LoVo (cell line): ENCODE data around the gene MSANTD2.

ENCODE experiments used
- DNase-seq: peaks from one replicate; pipeline ENCODE4 v3.0.0-alpha.2; 2016; ENCODE audit warnings: low spot score

The MSANTD2 gene

DNA sequence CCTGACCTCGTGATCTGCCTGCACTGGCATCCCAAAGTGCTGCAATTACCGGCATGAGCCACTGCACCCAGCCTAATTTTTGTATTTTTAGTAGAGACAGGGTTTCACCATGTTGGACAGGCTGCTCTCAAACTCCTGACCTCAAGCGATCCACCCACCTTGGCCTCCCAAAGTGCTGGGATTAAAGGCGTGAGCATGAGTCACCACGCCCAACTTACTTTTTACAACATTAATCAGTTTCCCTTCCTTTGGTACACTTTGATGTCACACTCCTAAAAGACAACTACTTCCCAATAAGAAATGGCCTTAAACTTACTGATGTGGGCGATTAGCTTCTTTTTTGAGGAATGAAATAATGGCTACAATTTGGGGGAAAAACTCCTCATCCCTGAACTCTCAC, 29.2 kb downstream of the MSANTD2 start:
- peak; percentile 36 for DNase-seq

DNA sequence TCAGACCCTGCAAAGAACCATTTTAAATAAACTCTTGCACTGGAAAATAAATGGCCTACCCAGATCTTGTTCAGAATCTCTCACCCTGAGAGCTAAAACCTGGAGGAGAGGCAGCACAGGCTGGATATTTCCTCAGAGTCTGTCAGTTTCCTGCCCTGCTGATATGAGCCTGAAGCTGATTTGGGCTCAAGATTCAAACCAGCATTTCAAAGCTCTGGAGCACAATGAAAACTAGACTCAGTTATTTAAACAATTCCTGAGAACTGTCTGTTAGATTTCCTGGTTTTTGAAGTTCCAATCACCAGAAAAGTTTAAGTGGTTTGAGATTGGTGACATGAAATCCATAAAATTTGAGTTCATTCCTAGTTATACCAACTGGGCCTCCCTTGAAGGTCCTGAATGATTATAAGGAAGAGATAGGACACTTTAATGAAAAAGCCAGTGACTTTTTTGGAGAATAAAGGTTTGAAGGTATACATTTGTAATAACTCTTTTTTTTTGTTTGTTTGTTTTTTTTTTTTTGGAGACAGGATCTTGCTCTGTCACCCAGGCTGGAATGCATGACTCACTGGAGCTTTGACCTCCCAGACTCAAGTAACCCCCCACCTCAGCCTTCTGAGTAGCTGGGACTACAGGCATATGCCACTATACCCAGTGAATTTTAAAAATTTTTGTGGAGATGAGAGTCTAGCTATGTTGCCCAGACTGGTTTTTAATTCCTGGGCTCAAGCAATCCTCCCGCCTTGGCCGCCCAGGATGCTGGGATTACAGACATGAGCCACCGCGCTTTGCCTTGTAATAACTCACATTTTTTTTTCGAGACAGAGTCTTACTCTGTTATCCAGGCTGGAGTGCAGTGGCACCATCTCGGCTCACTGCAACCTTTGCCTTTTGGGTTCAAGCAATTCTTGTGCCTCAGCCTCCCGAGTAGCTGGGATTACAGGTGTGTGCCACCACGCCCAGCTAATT, 30.1 kb downstream of the MSANTD2 start:
- peak; percentile 17 for DNase-seq

- peak; percentile 46 for DNase-seq
Observed at GRCh38 chr11:124768914-124769313, 31.3 kb downstream of the MSANTD2 start.

GRCh38 chr11:124766156-124766555, 34.0 kb downstream of the MSANTD2 start:
- DNase-seq: no peak

- DNase-seq: peak; percentile 87
Observed at GRCh38 chr11:124763156-124763947, 36.9 kb downstream of the MSANTD2 start.

- DNase-seq: peak; percentile 52
Observed at GRCh38 chr11:124762624-124763155, 37.5 kb downstream of the MSANTD2 start.

DNA sequence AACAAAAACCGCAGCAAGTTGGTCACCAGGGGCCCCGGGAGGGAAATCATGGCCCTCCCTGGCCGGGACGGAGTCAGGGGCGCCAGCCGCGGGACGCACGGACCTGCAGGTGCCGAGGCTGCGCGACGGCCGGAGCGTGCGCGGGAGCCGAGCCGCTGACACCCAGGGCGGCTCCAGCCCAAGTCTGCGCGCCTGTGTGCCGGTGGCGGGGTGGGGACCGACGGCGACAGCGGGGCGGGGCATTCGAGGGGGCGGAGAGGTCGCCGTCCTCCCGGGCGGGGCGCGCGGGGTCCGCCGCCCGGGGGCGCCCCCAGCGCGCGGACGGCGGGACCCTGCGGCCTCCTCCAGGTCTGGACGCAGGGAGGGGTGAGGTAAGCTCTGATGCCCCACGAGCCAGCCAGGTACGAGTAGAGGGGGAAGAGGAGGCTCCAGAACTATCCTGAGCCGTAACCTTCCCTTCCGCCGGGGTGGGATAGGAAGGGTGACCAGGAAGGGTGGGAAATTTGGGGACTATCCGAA, 38.0 kb downstream of the MSANTD2 start, which contains the start of gene ESAM:
TSS of gene ESAM (minus strand) at position 186 of the 519 bp plus-strand sequence. CDS start at position 50, 136 bp downstream.
- peak; percentile 74 for DNase-seq

GRCh38 chr11:124761301-124762104, 38.7 kb downstream of the MSANTD2 start:
- no peak for DNase-seq

DNA sequence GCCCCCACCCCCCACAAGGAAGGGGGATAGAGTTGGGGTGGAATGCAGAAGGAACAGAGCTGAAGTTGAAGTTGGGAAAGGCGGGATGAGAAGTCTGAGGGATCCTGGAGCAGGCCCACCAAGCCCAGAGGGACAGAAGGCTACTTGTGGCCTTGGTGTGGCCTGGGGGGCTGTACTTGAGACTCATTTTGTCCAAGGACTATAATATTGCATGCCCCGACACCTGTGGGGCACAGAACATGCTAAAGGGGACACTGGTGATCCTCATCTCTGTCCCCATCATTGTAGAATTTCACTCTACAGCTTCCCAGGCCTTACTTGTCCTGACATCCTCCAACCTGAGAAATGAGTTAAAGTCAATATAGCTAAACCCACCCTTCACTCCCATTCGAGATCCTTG, 39.4 kb downstream of the MSANTD2 start:
- DNase-seq: no peak

DNA sequence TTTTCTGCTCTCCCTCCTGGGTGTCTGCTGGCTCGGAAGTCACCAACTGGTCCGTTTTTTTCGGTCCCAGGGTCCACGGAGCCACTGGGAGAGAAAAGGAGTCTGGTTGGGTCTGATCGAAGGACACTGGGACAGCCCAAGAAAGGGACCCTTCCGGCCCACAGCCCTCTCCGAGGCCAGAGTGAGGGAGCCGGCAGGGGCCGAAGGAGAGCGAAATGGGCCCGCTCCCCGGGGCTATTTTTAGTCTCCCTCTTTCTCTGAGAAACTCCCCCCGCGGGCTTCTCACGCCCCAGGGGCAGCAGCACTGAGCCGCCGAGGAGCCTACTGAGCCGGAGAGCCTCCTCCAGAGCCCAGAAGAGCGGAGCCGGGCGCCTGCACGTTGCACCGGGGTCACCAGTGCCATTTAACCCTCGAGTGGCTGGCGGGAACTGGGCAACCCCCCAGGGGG, 40.0 kb downstream of the MSANTD2 start:
- DNase-seq: no peak

- no peak for DNase-seq
Observed at GRCh38 chr11:124759266-124760204, 40.7 kb downstream of the MSANTD2 start.

GRCh38 chr11:124758355-124759265, 41.6 kb downstream of the MSANTD2 start:
- DNase-seq: peak; percentile 61

GRCh38 chr11:124757320-124757719, 42.9 kb downstream of the MSANTD2 start:
- no peak for DNase-seq

GRCh38 chr11:124756753-124757227, 43.4 kb downstream of the MSANTD2 start:
- no peak for DNase-seq

DNA sequence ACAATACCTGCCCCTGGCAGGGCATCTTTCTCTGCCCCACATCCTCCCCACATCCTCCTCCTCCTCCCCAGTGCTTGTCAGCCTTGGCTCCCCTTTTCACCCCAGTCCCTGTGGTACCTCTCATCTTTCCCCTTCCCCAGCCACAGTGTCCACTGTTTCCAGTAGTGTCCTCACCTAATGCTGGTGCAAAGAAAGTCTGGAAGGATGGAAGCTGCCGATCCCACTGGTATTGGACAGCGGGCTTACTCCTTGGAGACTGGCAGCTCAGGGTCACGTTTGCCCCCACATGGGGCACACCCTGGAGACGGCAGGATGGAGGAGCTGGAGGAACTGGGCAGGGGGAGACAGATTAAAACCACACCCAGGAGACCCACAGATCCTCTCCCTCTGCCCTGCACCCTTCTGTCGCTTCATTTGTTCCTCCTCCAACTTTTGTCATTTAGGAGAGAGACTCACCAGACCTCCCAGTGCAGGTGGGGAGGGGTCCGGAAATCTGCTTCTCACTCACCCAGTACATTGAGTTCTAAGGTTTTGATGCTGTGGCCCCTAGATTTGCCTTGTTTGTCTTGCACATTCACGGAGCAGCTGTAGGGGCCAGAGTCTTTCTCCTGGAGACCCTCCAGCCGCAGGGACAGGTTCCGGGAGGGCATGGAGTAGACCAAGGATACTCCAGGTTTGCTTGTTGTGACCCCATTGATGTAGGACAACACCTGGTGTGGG, 44.0 kb downstream of the MSANTD2 start:
- DNase-seq: no peak

DNA sequence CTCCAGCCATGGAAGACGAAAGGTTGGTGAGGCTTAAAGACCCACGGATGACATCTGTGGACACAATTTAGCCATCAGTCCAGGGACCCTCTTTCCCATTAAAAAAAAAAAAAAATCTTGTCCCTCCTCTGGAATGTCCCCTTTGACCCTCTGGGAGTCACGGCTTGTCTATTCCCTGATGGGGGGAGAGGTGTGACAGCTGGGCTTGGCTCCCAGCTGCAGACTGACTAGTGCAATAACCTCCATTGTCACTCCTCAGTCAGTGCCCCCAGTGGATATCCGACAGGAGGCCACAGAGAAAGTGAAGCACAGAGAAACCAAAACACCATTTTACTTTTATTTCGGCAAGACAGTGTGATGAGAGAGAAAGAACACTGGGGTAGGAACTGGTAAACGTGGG, 45.5 kb downstream of the MSANTD2 start:
- no peak for DNase-seq

- no peak for DNase-seq
Observed at GRCh38 chr11:124754309-124754708, 45.9 kb downstream of the MSANTD2 start.

GRCh38 chr11:124753624-124754023, 46.6 kb downstream of the MSANTD2 start:
- no peak for DNase-seq
